ENCODE results near the gene SRF.

The SRF gene

DNA sequence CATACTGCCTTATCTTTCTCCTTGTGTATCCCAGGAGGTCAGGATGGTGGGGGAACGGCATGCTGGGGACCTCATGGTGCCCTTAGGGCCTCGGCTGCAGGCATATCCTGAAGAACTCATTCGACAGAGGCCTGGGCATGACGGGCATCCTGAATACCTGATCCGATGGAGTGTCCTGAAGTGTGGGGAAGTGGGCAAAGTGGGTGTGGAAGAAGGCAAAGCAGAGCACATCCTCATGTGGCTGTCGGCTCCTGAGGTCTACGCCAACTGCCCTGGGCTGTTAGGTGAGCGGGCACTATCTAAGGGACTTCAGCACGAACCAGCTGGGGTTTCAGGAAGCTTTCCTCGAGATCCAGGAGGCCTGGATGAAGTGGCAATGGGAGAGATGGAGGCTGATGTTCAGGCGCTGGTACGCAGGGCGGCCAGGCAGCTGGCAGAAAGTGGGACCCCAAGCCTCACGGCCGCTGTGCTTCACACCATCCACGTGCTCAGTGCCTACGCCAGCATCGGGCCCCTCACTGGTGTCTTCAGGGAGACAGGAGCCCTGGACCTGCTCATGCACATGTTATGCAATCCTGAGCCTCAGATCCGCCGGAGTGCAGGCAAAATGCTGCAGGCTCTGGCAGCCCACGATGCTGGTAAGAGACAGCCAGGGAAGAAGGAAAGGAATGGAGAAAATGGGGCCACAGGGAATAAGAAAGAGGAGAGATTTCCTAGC, 13.4 kb downstream of the SRF start:
- no peak for FAIRE-seq

DNA sequence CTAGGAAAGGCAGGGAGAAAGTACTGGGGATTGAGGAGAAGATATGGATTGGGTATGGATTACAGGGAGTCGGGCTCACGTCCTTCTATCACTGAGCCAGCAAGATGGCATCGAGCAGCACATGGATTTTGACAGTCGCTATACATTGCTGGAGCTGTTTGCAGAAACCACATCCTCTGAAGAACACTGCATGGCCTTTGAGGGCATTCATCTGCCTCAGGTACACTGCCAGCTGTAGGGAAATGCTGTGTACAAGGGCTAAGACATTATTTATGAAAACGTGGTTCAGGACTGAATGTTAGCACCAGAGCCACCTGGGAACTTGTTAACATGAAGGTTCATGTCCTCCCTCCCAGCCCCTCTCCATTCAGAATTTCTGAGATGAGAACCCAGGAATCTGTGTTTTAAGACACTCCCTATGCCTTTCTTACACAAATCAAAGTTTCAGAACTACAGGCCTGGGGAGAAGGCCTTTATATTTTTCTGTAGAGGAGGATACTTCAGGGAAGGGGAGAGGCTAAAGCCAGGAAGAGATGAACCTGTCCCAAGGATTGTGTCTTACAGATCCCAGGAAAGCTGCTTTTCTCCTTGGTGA, 14.4 kb downstream of the SRF start:
- FAIRE-seq, result no peak

DNA sequence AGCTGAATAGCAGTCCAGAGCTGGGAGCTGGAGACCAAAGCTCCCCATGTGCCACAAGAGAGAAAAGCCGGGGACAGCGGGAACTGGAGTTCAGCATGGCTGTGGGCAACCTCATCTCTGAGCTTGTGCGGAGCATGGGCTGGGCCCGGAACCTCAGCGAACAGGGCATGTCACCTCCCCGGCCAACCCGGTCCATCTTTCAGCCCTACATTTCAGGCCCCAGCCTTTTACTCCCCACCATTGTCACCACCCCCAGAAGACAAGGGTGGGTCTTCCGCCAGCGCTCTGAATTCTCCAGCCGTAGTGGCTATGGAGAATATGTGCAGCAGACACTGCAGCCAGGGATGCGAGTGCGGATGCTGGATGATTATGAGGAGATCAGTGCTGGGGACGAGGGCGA, 14.9 kb downstream of the SRF start:
- FAIRE-seq, result no peak

DNA sequence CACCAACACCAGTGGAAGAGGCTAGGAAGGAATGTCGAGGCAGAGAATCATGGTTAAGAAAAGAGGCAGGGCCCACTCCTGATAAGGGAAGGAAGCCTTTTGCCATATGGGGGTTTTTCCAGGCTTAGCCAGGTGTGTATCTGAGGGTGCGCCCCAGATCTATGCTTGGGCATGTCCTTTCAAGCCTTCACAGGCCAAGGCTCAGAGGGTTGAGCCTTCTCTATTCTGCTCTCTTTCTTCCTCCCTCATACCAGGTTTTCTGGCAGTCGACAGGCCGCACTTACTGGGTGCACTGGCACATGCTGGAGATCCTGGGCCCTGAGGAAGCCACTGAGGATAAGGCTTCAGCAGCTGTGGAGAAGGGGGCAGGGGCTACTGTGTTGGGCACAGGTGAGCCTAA, 15.6 kb downstream of the SRF start:
- no peak for FAIRE-seq

DNA sequence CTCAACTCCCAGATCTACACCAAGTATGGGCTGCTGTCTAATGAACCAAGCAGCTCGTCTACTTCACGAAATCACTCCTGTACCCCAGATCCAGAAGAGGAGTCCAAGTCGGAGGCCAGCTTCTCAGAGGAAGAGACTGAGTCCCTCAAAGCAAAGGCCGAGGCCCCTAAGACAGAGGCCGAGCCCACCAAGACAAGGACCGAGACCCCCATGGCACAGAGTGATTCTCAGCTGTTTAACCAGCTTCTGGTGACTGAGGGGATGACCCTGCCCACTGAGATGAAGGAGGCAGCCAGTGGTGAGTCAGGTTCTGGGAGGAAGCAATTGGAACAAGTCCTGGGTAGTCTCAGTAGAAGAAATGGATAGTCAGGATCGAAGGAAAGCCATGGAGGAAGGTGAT, 16.8 kb downstream of the SRF start:
- FAIRE-seq, result no peak

DNA sequence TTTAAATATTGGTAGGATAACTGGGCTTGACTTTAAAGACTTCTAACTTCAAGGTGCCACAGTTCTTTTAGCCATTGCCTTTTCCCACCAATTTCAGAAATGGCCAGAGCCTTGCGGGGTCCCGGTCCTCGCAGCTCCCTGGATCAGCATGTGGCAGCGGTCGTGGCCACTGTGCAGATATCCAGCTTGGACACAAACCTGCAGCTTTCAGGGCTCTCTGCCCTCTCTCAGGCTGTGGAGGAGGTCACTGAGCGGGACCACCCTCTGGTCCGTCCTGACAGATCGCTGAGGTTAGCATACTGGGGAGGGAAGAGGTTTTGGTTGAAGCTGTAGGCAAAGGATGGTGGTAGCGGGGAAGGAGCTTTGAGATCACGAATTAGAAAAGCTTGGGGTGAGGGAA, 17.4 kb downstream of the SRF start:
- no peak for FAIRE-seq

DNA sequence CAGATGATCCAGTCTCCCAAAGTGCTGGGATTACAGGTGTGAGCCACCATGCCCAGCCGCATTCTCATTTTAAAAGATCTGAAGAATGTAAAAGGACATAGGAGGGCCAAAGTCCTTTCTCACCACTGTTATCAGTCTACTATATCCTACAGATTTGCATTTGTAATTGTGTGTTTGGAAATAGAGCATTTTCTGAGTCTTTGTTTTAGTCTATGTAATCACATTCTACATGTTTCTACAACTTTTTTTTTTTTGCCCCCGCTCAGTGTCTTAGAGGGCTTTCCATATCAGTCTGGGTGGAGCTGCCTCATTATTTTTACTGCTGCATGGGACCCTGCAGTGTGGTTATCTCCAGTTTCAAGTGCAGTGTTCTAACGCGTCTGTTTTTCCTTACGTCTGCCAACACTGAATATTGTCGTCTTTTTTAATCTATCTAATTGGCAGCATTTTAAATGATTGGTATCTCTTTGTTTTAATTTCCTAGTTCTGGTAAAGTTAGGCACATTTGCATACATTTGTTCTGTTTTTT, 18.8 kb downstream of the SRF start:
- no peak for FAIRE-seq

DNA sequence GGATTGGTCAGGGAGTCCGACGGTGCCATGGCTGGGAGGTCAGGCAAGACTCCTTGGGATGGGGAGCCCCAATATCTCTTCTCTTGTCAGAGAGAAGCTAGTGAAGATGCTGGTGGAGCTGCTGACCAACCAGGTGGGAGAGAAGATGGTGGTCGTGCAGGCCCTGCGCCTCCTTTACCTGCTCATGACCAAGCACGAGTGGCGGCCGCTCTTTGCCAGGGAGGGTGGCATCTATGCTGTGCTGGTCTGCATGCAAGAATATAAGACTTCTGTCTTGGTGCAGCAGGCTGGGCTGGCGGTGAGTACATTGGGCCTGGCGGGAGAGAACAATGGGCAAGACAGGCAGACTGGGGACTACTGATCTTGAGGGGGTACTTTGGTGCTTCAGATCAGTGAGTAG, 21.8 kb downstream of the SRF start:
- FAIRE-seq, result no peak

DNA sequence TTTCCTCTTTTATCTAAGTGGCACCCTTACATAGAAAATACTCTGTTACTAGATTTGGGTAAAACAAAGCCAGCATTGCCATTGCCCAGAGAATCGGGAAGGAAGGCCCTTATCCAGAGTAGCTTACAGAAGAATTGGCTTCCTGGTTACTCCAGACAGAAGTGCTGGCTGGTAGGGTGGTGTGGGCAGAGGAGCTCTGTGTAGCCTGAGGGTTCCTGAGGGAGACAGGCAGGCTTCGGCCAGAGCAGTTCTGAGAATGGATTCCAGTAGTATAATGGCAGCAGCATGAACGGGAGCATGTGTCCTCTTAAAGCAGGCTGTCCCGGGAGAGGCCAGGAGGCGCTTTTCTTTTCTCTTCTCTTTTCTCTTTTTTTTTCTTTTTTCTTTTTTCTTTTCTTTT, 22.9 kb downstream of the SRF start:
- FAIRE-seq, result no peak

DNA sequence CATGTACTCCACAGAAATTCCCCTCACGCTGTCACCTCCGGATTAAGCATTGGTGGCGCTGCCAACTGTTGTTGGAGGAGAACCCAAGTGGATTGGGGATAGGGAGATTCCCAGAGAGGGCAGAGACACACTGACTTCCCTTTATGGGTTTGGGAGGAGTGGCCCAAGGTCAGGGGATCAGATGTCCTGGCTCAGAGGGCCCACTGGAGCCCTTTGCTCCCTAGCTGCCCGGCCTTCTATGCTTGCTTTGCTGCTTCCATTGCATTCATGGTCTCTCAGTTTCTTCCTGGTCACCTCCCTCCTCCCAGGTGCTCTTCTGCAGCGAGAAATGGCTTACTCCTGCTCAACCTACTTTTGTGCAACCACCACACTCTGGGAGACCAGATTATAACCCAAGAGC, 25.3 kb downstream of the SRF start:
- no peak for FAIRE-seq

DNA sequence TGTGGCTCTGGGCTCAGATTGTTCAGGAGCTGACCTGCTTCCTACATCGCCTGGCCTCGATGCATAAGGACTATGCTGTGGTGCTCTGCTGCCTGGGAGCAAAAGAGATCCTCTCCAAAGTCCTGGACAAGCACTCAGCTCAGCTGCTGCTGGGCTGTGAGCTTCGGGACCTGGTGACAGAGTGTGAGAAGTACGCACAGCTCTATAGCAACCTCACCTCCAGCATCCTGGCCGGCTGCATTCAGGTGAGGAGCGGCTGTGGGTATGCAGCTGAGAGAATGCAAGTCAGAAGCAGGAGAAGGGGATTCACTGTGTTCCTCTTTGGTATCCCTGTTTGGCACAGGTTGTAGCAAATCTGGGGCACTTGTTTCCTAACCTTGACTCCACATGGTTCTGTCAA, 28.8 kb downstream of the SRF start:
- no peak for FAIRE-seq

DNA sequence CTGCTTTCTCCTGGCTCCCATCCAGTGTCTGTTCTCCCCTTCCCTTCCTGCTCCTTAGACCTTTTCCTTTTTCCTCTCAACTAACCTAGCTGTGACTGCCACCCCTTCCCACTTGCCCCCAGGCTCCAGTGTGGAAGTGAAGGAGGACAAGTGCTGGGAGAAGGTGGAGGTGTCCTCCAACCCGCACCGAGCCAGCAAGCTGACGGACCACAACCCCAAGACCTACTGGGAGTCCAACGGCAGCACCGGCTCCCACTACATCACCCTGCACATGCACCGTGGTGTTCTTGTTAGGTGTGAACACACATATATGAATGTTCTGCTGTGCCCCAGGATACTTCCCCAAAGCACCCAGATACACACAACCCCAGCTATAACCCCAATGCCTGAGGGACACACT, 29.5 kb downstream of the SRF start:
- FAIRE-seq, result no peak

DNA sequence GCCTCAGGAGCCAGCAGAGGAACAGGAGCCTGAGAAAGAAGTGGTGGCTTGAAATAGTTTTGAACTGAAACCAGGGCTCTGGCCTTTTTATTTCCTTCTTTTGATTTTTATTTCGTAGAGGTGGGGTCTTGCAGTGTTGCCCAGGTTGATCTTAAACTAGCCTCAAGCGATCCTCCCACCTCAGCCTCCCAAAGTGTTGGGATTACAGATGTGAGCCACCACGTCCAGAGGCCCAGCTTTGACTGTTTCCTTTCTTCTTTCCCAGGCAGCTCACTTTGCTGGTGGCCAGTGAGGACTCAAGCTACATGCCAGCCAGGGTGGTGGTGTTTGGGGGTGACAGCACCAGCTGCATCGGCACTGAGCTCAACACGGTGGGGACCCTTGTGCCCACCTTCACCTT, 31.4 kb downstream of the SRF start:
- FAIRE-seq, result no peak

DNA sequence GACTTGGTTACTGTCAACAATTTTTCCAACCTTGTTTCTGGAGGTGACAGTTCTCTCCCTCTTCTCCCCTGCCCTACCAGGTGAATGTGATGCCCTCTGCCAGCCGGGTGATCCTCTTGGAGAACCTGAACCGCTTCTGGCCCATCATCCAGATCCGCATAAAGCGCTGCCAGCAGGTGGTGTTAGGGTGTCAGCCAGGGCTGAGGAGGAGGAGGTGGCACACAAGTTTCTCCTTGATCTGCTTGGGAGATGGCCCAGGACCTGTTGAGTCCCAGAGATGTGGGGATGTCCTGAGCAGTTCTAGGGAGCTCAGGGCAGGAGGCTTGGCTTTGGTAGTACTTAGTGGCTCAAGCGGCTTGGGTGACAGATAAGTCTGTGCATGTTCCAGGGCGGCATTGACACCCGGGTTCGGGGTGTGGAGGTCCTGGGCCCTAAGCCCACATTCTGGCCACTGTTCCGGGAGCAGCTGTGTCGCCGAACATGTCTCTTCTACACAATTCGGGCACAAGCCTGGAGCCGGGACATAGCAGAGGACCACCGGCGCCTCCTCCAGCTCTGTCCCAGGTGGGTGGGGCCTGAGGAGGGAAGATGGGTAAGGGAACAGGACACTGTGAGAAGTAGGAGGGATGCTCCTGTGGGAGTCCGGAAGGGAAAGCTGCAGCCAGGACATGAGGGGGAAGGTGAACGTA, 32.1 kb downstream of the SRF start:
- FAIRE-seq, result no peak

DNA sequence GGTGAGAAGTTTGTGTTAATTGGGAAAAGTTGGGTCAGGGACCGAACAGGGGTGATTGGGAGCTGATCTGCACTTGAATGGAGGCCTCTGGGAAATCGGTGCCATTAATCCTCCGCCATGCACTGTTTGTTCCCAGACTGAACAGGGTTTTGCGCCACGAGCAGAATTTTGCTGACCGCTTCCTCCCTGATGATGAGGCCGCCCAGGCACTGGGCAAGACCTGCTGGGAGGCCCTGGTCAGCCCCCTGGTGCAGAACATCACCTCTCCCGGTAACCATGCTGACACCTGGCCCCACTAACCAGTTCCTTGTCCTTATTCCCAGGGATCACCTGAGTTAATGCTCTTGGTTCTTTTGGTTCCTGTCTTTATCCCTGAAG, 32.6 kb downstream of the SRF start:
- FAIRE-seq, result no peak

DNA sequence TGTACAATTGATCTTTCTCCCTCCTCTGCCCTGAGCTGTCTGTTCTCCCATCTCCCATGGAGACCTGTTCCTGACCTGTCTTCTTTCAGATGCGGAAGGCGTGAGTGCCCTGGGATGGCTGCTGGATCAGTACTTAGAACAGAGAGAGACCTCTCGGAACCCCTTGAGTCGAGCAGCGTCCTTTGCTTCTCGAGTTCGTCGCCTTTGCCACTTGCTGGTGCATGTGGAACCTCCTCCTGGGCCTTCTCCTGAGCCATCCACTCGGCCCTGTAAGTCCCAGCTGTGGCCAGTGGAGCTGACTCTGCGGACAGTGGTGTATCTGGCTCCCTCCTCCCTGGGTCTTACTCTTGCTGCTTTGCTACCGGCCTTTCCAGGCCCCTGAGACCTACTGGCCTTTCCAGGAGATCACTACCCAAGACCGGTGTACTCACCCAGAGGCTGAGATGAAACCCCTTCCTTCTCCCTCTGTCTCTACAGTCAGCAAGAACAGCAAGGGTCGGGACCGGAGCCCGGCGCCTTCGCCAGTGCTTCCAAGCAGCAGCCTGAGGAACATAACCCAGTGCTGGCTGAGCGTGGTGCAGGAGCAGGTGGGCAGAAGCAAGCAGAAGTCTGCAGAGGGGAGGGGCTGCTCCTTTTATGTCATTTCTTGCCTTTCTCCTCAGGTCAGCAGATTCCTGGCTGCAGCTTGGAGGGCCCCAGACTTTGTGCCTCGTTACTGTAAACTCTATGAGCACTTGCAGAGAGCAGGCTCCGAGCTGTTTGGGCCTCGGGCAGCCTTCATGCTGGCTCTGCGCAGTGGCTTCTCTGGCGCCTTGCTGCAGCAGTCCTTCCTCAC, 33.4 kb downstream of the SRF start:
- no peak for FAIRE-seq

DNA sequence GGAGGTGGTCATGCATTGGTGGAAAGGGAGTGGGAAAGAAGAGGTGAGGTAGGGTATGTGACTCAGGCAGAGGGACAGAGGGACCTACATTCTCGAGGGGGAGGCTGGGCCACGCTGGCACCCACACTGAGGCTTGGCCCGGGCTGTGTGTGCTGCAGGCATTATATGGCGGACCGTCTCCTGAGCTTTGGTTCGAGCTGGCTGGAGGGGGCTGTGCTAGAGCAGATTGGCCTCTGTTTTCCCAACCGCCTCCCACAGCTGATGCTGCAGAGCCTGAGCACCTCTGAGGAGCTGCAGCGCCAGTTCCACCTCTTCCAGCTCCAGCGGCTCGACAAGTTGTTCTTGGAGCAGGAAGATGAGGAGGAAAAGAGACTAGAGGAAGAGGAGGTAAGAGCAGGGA, 34.8 kb downstream of the SRF start:
- no peak for FAIRE-seq

DNA sequence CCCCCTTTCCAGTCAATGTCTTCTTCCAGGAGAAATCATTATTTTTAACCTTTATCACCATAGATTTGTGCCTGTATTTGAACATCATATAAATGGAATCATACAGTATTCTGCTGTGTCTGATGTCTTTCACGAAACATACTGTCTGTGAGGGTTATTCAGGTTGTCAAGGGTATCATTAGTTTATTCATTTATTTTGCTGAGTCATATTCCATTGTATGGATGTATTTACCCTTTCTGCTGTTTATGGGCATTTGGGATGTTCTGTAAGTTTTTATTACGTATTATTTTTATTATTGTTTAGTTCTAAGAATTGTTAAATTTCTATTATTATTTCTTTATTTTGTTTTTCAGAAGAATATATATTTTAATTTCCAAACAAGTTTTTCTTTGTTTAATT, 36.2 kb downstream of the SRF start:
- peak; percentile 10 for FAIRE-seq

DNA sequence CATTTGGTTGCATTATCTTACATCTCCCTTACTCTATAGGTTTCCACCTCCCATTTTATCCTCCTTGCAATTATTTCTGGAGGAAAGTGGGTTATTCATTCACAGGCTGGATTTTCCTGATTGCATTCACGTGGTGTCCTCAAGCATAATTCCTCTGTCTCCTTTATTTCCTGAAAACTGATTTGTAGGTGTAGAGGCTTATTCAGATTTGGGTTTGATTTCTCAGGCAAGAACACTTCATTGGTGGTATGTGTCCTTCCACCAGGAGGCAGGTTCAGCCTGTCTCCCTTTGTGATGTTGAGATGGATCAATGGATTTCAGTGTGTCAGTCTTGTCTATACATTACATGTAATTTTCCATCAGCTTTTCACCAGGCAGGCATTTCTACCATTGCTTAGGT, 40.9 kb downstream of the SRF start:
- no peak for FAIRE-seq

DNA sequence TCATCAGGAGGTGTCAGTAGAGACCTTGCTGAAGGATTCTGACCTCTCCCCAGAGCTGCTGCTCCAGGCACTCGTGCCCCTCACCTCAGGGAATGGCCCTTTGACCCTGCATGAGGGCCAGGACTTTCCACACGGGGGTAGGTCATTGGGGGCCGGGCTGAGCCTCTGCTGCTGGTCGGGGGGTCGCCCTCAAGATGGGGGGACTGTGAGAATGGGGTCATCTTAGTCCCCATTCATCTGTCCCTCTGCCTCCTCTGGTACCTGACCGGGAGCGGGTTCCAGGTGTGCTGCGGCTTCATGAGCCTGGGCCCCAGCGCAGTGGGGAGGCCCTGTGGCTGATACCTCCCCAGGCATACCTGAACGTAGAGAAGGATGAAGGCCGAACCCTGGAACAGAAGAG, 42.4 kb downstream of the SRF start:
- no peak for FAIRE-seq

DNA sequence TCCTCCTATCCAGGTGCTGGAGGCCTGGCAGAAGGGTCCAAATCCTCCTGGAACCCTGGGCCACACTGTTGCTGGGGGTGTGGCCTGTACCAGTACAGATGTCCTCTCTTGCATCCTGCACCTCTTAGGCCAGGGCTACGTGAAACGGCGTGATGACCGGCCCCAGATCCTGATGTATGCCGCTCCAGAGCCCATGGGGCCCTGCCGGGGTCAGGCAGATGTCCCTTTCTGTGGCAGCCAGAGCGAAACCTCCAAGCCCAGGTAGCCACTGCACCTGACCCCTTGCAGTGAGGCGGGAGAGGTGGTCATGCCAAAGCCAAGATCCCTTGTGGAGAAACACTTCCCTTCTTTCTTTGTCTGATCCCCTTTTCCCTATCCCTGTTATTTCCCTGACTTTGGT, 44.0 kb downstream of the SRF start:
- no peak for FAIRE-seq

DNA sequence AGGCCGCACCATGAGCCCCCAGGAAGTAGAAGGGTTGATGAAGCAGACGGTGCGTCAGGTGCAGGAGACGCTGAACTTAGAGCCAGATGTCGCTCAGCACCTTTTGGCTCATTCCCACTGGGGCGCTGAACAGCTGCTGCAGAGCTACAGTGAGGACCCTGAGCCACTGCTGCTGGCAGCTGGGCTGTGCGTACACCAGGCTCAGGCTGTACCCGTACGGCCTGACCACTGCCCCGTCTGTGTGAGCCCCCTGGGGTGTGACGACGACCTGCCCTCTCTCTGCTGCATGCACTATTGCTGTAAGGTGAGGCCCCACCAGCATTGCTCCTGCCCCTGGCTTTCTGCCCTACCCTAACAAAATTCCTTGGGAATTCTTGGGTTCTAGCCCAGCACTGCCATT, 45.1 kb downstream of the SRF start:
- no peak for FAIRE-seq

DNA sequence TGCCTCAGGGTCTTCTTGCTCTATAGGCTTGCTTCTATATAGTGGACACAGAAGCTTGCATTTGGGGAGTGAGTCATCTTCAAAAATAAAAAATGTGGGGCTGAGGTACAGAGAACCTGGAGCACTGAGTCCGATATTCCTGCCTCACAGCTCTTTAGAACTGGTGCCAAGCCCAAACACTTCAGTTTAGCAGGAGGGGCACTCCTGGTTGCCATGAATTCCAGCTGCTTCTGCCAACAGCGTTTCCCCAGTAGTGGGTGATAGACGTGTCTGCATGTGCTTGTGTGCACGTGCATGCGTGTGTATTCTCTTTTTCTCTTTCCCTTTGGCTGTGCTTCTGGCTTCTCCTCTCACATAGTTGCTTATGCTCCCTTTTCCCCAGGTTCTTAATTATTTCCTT, 46.3 kb downstream of the SRF start:
- no peak for FAIRE-seq
